Ishikawa (cell line): ENCODE results near the gene FOXP1.

Experiments
- CEBPB ChIP-seq: IDR thresholded peaks from 2 replicates; pipeline ENCODE4 v1.6.1; 2012
- CREB1 ChIP-seq: IDR thresholded peaks from 2 replicates; pipeline ENCODE4 v1.6.1; 2012; ENCODE audit warnings: low read depth
- EGR1 ChIP-seq: IDR thresholded peaks from 2 replicates; pipeline ENCODE4 v1.6.1; 2012
- EP300 ChIP-seq: IDR thresholded peaks from 2 replicates; pipeline ENCODE4 v1.6.1; 2012; ENCODE audit warnings: borderline replicate concordance
- FOXM1 ChIP-seq: IDR thresholded peaks from 2 replicates; pipeline ENCODE4 v1.6.1; 2012; ENCODE audit warnings: low read depth, borderline replicate concordance
- NFIC ChIP-seq: IDR thresholded peaks from 2 replicates; pipeline ENCODE4 v1.6.1; 2012
- RAD21 ChIP-seq: IDR thresholded peaks from 2 replicates; pipeline ENCODE4 v1.6.1; 2012; ENCODE audit warnings: low read depth
- TAF1 ChIP-seq: IDR thresholded peaks from 2 replicates; pipeline ENCODE4 v1.6.1; 2012; ENCODE audit warnings: low read depth, mild to moderate bottlenecking
- TCF12 ChIP-seq: IDR thresholded peaks from 2 replicates; pipeline ENCODE4 v1.6.1; 2012; ENCODE audit warnings: low read depth
- TEAD4 ChIP-seq: IDR thresholded peaks from 2 replicates; pipeline ENCODE4 v1.6.1; 2012
- YY1 ChIP-seq: IDR thresholded peaks from 2 replicates; pipeline ENCODE4 v1.6.1; 2012; ENCODE audit warnings: low read depth
- ZBTB7A ChIP-seq: IDR thresholded peaks from 2 replicates; pipeline ENCODE4 v1.6.1; 2012; ENCODE audit warnings: low read depth
- TF ChIP-seq, protein P1 (sequence below): IDR thresholded peaks from 2 replicates; pipeline ENCODE4 v1.6.1; 2012; ENCODE audit warnings: low read depth, mild to moderate bottlenecking
- TF ChIP-seq, protein P2 (sequence below): IDR thresholded peaks from 2 replicates; pipeline ENCODE4 v1.6.1; 2012
- TF ChIP-seq, protein P3 (sequence below): IDR thresholded peaks from 2 replicates; pipeline ENCODE4 v1.6.1; 2012

Gene FOXP1

DNA sequence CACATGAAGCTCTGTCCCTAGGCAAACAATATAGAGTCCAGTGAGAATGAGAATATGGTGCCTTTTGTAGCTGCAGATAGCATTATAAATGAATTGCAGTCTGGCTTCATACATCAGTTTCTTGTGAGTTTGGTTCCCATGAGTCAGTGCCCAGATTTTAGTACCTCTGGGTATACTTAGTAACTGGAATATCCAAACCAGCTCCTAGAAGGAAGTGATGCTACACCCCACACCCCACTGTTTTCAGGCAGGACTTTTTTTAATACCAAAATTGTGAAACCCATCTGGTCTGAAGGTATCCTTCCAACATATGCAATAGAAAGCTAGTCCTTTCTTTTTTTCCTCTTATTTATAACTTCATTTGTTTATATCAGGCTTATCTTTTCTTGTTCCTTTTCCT is 42.1 kb upstream of the FOXP1 start:
- no peak for TF ChIP-seq EP300
- TF ChIP-seq CREB1: no peak
- no peak for TF ChIP-seq YY1
- no peak for TF ChIP-seq TAF1
- TF ChIP-seq, protein P1, sequence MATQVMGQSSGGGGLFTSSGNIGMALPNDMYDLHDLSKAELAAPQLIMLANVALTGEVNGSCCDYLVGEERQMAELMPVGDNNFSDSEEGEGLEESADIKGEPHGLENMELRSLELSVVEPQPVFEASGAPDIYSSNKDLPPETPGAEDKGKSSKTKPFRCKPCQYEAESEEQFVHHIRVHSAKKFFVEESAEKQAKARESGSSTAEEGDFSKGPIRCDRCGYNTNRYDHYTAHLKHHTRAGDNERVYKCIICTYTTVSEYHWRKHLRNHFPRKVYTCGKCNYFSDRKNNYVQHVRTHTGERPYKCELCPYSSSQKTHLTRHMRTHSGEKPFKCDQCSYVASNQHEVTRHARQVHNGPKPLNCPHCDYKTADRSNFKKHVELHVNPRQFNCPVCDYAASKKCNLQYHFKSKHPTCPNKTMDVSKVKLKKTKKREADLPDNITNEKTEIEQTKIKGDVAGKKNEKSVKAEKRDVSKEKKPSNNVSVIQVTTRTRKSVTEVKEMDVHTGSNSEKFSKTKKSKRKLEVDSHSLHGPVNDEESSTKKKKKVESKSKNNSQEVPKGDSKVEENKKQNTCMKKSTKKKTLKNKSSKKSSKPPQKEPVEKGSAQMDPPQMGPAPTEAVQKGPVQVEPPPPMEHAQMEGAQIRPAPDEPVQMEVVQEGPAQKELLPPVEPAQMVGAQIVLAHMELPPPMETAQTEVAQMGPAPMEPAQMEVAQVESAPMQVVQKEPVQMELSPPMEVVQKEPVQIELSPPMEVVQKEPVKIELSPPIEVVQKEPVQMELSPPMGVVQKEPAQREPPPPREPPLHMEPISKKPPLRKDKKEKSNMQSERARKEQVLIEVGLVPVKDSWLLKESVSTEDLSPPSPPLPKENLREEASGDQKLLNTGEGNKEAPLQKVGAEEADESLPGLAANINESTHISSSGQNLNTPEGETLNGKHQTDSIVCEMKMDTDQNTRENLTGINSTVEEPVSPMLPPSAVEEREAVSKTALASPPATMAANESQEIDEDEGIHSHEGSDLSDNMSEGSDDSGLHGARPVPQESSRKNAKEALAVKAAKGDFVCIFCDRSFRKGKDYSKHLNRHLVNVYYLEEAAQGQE: no peak
- TF ChIP-seq CEBPB: no peak
- TF ChIP-seq ZBTB7A: no peak
- TF ChIP-seq FOXM1: no peak
- TF ChIP-seq, protein P2, sequence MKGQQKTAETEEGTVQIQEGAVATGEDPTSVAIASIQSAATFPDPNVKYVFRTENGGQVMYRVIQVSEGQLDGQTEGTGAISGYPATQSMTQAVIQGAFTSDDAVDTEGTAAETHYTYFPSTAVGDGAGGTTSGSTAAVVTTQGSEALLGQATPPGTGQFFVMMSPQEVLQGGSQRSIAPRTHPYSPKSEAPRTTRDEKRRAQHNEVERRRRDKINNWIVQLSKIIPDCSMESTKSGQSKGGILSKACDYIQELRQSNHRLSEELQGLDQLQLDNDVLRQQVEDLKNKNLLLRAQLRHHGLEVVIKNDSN: no peak
- no peak for TF ChIP-seq TCF12
- no peak for TF ChIP-seq EGR1
- TF ChIP-seq NFIC: no peak
- TF ChIP-seq, protein P3, sequence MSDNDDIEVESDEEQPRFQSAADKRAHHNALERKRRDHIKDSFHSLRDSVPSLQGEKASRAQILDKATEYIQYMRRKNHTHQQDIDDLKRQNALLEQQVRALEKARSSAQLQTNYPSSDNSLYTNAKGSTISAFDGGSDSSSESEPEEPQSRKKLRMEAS: no peak
- TF ChIP-seq RAD21: no peak

DNA sequence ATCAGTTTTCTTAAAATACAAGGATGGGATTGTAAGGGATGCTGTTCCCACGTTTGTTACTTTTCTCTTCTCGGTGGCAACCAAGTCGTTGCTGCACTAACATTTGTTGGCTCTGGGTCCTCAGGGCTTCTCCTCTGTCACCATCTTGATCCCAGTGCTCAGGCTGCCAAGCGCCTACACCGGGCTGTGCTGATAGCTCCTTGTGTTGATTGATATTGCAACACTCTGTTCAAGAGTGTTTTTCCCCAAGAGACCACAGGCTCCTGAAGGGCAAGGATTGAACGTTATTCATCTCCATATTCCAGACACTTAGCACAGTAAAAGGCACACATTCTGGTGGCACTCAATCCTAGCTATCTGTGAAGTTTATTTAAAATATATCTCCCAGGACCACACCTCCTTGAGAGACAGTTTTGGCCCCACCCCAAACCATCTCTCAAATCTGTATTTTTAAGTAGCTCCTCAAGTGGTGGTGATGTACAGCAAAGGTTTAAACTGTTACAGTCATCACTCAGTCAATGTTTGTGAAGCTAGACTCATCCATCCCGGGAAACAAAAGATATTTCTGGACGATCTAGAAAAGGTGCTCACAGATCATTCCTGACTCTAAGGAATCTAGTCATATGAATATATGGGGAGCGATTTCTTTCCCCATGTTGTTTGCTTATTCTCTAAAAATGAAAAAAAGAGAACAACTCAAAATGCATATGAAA is 38.5 kb upstream of the FOXP1 start:
- TF ChIP-seq EGR1 (no peak), TCF12 (no peak), TEAD4 (no peak), ZBTB7A (no peak), RAD21 (no peak), TAF1 (no peak), CEBPB (no peak), NFIC (no peak), YY1 (no peak)
- TF ChIP-seq, protein P1: no peak
- TF ChIP-seq, protein P2: no peak
- TF ChIP-seq, protein P3: no peak

DNA sequence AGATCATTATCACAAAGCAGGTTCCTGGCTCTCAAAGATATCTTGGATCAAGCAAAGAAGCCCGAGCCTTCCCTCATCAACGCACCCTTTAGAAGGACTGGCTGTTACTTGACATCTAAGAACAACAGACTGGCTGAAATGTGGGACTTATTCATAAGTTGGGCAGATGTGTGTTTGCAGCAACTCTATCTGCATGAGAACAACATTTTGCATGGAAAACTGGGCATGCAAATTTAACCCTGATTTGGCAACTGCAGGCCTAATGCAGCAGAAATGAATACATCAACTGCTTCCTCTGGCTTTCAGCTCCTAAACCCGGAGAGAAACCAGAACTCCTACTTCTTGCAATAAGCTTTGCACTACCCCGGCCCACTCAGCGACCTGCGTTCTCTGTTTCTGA is 35.0 kb upstream of the FOXP1 start:
- TF ChIP-seq, protein P1: no peak
- TF ChIP-seq EP300: no peak
- TF ChIP-seq NFIC: no peak
- TF ChIP-seq TCF12: no peak
- no peak for TF ChIP-seq EGR1

DNA sequence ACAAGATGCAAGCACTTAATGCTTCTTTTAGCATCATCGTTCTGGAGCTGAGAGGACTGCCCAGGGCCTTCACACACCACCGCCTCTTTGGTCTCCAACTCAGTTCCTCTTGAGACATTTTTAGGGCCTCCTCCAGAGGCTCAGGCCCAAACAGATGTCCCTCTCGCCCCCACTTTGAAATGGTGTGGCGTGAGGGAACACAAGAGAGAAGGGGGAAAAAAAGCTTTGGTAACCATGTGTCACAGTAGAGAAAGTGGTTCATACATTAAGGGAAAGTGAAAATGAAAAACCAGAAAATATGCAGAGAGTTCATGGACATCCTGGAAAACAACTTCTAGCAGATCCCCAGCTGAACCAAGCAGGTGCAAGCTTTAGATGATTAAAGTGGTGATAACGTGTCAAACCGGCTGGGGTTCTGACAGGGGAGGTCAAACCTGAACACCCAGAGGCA is 33.1 kb upstream of the FOXP1 start:
- TF ChIP-seq, protein P1: no peak
- TF ChIP-seq NFIC (no peak), YY1 (no peak), RAD21 (no peak), EP300 (no peak), EGR1 (no peak), ZBTB7A (no peak), CEBPB (no peak), TCF12 (no peak), TAF1 (no peak), FOXM1 (no peak), TEAD4 (no peak), CREB1 (no peak)
- TF ChIP-seq, protein P3: no peak
- TF ChIP-seq, protein P2: no peak
